ENCODE data around the gene HERC3.

DNA sequence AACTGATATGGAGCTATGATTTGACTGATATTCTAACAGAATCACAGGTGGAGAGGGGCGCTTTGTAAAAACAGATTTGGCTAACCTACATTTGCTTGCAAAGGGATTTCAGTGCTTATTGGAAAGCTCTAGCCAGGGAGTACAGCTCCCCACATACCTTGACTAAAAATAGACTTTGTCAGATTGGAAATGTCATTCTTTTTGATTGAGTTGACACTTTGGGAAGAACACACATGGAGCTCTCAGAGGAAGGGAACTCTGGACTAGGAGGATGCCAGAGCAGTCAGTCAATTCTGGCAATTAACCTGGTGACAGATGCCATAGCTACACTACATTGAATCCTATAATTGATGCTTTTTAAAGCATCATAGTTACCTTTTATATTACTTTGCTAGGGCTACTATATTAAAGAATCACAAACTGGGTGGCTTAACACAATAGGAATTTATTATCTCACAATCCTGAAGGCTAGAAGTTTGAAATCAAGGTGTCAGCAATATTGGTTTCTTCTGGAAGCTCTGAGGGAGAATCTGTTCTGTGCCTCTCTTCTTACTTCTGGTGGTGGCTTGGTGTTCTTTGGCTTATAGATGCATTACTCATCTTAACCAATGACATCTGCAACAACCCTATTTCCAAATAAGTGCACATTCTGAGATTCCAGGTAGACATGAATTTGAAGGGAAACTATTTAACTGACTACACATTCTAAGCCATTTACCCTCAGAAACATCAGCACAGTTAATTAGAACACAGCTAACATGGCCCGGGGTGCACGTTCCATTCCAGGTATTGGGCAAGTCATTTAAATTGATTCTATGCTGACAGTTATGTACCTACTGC is 8.4 kb upstream of the HERC3 start:
- TF ChIP-seq, protein P1, sequence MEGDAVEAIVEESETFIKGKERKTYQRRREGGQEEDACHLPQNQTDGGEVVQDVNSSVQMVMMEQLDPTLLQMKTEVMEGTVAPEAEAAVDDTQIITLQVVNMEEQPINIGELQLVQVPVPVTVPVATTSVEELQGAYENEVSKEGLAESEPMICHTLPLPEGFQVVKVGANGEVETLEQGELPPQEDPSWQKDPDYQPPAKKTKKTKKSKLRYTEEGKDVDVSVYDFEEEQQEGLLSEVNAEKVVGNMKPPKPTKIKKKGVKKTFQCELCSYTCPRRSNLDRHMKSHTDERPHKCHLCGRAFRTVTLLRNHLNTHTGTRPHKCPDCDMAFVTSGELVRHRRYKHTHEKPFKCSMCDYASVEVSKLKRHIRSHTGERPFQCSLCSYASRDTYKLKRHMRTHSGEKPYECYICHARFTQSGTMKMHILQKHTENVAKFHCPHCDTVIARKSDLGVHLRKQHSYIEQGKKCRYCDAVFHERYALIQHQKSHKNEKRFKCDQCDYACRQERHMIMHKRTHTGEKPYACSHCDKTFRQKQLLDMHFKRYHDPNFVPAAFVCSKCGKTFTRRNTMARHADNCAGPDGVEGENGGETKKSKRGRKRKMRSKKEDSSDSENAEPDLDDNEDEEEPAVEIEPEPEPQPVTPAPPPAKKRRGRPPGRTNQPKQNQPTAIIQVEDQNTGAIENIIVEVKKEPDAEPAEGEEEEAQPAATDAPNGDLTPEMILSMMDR (IDR thresholded peaks at IDR 0.05; ENCODE audit: extremely low read depth in 1 of 2, insufficient read depth in 1 of 2, low read depth in 1 of 2, low read length in 2 of 2), result no peak
- TF ChIP-seq POLR2A (IDR thresholded peaks at IDR 0.05; ENCODE audit: low read depth, low read length) (no peak), EZH2 (IDR thresholded peaks at IDR 0.05; ENCODE audit: borderline replicate concordance, low read depth, low read length, severe bottlenecking) (no peak), FOS (IDR thresholded peaks at IDR 0.05; ENCODE audit: borderline replicate concordance, insufficient read depth, low read length) (no peak), POLR2AphosphoS5 (IDR thresholded peaks at IDR 0.05; ENCODE audit: insufficient read depth, low read depth, low read length) (no peak)
- TF ChIP-seq, protein P2, sequence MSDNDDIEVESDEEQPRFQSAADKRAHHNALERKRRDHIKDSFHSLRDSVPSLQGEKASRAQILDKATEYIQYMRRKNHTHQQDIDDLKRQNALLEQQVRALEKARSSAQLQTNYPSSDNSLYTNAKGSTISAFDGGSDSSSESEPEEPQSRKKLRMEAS (IDR thresholded peaks at IDR 0.05; ENCODE audit: insufficient read depth, insufficient read length), result no peak

Data from endothelial cell of umbilical vein (primary cell).